Right kidney (tissue), 1 donor: ENCODE data around the gene LYSMD1.

Source experiments
- DNase-seq: peaks from one replicate; pipeline ENCODE4 v3.0.0-alpha.2; 2016

The LYSMD1 gene

DNA sequence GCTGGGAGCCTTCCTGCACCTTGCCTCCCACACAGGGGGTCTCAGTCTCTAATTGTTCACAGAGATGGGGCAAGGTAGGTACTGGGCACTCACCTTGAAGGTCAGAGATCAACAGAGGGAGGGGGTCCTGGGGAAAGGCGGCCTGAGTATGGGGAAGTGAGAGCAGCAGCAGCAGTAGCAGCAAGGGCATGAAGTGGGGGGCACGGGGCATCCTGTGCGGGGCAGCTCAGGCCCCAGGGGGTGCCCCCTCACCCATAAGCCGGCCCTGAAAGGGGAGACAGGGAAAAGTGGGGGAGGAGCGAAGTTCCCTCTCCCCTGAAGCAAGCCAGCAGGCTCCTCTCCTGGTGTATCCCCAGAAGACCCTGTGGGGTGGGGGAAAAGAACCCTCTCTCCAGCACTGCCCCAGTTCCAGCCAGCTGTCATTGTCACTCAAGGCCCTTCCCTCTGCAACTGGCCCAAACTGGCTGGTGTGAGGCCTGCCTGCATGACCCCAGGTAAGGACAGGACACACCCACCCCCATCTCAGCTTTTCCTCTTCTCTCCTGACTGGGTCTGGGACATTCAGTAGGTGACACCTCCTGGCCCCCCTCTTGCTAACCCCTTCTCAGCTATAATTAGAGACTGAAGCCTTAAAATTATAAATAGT is 23.2 kb downstream of the LYSMD1 start:
- DNase-seq, result no peak

DNA sequence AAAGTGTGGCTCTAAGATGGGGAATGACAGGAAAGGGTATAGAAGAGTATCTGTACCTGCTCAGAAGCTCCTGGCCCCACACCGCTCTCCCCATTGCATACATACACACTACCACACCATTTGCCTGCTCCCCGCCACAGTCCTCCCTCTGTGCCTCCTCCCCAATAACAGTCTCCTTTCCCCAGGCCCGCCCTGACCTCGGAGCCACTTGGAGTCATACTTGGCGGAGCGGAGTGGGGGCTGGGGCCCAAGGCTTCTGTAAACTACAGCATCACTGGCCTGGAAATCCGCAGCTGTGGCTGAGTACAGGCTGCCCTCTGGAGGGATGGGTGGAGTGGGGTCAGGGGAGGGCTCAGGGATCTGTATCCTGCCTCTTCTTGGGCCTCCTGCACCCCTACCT is 27.9 kb downstream of the LYSMD1 start:
- no peak for DNase-seq

DNA sequence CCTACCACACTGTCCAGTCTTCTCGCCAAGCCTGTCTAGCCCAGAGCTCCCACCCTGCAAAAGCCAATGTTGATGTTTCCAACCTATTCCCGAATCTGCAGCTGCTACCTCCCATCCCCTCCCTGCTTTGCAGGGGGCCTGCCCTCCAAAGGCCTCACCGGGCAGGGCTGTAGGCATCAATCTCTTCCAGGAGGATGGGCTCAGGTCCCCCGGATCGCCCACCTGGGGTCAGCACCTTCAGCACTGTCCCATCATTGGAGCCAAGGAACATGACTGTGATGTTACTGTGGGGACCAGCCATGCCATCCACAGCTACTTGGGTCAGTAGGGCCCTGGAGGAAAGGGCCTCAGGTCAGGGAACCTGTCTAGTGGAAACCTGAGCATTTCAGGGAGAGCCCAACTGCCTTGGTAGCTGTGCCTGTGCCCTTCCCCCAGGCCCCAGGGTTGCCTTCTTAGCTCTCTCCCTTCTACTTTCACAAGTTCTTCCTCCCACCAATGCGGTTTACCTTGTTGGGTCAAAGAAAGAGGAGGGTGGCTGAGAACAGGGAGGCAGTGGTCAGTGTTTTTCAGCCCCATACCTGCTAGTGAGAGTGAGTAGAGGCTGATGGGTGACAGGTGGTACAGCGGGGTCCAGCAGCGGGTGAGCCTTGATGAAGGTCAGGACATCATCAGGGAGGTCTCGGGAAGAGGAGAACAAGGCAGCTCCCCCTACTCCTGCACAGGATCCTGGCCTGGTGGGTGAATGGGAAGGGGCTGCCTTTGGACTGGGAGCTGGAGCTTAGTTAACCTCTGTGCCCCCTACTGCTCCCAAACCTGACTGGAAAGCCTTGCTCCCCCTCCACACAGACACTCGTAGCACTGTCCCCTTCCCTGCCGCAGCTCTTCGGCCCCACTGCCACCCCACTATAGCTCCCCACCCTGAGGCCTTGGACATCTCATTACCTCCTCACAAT is 30.0 kb downstream of the LYSMD1 start:
- no peak for DNase-seq

DNA sequence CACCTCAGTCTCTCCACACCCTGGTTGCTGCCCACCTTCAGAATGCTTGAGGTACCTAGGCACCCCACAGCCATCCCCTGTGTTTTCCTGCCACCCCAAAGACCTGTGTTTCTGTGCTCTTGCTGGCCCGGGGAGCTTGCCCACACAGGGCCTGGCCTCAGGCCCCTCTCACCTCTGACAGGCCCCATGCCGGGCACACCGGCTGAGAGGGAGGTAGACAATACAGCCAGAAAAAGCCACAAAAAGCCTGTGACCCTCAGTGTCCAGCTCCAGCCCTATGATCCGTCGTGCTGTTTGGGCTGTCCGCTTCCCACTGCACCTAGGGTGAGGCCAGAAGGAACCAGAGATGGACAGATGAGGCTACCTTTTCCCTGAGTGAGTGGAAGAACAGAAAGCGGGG is 30.7 kb downstream of the LYSMD1 start:
- no peak for DNase-seq

DNA sequence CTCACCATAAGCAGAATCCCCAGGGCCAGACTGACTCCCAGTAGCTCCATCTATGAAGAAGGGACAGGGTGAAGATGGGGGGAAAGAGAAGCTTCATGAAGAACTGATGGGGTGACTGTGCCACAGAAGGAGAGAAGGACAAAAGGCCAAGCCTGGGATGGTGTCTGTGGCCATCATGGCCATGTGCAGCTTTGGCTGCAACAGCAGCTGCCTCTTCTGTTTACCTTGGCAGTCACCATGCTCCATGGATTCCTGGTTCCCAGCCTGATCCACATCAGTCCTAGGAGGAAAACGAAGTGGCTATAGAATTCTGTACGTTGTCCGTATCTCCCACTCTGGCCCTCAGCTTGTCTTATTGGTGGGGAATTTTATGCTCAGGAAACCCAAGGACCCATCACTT is 31.3 kb downstream of the LYSMD1 start:
- no peak for DNase-seq

DNA sequence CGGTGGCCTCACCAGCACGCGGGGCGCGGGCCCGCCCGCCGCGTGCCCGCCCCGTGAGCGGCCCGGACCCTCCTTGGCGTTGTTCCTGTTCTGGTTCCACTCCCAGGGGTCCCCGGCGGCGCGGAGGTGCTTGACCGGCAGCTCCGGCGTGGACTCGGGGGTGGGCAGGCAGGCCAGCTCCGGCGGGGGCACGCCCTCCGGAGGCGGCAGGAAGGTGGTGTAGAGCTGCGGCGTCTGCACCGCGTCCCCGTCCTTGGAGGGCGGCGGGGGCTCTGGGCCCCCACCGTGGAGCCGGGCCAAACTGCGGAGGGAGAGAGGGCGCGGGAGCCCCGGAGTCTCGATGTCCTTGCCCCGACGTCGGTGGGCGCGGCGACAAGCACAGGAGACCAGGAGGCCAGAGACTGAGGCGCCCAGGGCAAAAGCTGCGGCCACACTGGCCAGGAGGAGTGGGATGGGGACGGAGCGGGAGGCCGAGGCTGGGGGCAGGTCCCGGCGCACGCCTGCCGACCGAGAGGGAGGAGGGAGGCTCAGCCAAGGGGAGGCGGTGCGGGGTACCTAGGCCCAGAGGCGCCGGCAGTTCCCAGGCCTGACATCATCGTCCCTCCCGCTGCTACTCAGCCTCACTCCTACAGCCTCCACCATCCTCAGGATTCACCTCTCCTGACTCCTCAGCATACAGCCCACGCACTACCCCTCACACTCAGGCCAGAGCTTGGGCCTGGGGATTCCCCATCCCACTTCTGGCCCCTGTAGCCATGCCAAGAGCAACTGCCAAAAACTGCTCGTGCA is 32.5 kb downstream of the LYSMD1 start:
- DNase-seq, result peak; percentile 52

DNA sequence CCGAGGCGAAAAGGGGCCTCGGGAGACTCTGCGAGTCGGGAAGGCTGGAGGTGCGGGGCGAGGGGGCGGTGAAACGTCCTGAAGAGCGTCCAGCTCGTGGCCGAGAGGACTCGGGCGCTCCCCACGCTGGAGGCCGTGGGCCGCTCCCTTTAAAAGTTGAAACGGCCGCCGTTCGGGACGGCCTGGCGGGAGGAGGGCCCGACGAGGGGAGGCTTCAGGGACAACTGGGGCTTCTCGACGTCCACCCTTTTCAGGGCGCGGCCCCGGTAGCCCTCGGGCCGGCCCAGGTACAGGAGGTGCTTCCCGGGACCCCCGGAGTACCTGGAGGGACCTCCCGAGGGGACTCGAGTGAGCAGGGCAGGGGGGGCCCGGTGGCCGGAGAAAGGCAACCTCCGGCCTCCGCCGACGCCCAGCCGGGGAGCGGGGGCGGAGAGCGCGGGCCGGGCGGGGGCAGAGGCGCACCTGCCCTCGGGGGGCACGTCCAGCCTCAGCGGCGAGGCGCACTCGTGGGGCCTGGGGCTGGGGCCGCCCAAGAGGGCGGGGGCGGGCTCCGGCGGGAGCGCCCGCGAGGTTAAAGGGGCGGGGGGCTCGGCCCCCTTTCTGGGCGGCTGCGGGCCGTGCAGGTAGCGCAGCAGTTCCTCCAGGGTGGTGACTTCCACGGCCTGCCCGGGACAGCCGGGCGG is 33.2 kb downstream of the LYSMD1 start:
- no peak for DNase-seq

DNA sequence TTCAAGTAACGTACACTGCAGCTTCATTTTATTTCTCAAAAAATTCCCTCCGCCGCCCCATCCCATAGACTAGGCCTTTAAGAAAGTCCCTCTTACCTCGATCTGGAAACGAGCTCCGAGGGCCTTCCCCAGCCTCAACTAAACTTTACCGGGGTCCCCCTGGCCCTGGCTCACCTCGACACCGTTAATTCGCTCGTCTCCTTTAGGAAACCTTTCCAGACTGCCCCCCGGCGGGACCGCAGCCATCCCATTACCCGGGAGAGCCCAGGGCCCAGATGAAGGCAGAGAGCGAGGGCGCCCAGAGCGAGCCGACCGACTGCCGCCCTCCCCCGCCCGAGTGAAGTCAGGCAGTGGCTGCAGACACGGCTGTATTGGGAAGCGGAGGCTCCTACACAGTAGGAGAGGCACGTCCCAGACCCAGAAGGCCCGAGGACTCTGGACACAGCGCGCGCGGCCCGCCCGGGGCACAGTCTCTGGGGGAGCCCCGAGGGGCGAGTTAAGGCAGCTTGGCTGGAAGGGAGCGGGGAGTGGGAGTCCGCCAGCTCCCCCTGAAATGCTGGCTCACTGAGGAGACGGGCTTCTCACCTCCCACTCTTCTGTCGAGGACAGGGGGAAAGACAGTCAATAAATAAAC is 33.9 kb downstream of the LYSMD1 start:
- peak; percentile 89 for DNase-seq

DNA sequence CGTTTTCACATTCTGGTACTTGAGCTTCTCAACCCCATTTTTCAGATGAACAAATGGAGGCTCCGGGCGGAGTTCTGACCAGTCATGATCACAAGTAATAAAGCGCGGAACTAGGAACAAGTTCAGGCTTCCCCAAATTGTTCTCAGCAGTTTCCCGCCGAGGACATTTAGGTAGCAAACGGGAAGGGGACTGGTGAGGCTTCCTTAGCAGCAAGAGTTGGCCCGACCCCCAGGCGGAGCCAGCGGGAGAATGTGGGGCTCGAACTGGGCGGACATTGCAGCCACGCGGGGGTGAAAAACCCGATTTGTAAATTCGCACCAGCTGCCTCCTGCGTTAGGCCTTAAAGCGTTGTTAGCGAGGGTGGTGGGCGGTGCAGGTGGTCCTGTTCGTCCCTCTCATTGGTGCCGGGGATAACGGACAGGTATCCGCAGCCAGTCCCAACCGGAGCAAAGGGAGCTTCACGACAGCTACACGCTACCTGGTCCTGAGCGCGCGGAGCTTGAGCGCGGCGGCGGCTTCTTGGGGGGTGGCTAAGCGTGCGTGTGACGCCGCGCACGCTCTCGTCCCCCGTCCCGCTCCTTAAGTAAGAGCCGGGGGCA is 34.6 kb downstream of the LYSMD1 start:
- DNase-seq, result peak; percentile 83

DNA sequence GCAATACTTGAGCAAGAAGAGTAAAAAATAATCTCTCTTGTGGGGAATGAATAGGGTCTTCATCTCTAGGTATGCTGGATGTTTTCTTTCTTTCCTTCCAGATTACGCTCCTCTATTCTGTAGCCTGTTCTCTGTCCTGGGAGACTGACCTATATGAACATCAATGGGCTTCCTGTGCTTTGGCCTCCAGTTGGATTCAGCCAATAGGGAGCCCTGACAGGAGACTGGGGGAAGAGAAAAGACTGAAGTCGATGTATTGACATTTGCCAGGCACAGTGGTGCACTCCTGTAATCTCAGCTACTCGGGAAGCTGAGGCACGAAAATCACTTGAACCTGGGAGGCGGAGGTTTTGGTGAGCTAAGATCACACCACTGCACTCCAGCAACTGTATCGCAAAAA is 36.9 kb downstream of the LYSMD1 start:
- no peak for DNase-seq

DNA sequence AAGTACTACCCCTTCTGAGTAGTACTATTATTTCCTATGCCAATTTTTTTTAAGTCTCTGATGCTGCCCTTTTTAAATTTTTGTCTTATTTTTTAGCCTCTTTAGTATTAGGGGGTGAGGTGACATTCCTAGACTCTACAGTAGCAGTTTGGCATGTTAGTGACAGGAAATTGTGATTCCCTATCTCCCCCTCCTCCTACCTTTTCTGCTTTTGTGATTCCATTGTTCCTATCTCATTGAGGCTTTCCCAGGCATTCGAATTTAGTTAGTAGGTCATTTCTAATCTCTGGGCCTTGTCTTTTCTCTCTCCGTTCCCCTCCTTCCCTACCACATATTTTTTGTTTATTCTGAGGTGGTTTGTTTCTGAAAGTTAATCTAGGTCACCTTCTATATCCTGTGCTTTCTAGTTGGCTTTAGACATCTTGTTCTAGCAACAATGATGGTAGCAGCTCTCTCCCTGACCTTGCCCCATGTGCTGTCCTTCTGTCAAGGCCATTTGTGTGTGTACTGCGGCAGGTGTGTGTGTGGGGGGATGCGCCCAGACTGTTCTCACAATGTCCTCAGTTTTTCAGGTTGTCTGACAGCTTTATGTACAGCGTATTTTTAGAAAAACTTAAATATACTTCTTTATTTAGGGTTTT is 40.8 kb downstream of the LYSMD1 start:
- no peak for DNase-seq

DNA sequence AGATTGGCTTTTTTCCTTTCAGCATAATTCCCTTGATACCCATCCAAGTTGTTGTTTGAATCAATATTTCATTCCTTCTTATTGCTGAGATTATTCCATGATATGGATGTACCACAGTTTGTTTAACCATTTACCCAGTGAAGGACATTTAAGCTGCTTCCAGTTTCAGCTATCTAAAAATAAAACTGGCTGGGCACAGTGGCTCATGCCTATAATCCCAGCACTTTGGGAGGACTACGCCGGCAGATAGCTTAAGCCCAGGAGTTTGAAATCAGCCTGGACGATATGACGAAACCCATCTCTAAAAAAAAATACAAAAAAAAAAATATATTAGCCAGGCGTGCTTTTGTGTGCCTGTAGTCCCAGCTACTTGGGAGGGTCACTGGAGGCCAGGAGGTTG is 51.8 kb downstream of the LYSMD1 start:
- DNase-seq, result no peak
